Islet of Langerhans (tissue), 1 donor: Measurements from ENCODE around the gene MMP24OS.

ENCODE experiments used
- FAIRE-seq: peaks from one replicate; lab custom pipeline; 2011; peaks lifted over from hg19 to GRCh38; lab: Jason Lieb, UNC

MMP24OS gene

GRCh38 chr20:35305682-35306556, 28.0 kb upstream of the MMP24OS start:
- no peak for FAIRE-seq

GRCh38 chr20:35304956-35305355, 27.0 kb upstream of the MMP24OS start:
- no peak for FAIRE-seq

GRCh38 chr20:35303735-35304491, 26.0 kb upstream of the MMP24OS start:
- no peak for FAIRE-seq

- no peak for FAIRE-seq
These were observed 25.4 kb upstream of the MMP24OS start for GRCh38 chr20:35303382-35303734.

- no peak for FAIRE-seq
These were observed 24.8 kb upstream of the MMP24OS start for GRCh38 chr20:35302421-35303335.

- no peak for FAIRE-seq
These were observed 23.5 kb upstream of the MMP24OS start for GRCh38 chr20:35301426-35301825.

GRCh38 chr20:35300469-35301262, 22.7 kb upstream of the MMP24OS start:
- no peak for FAIRE-seq

- no peak for FAIRE-seq
These were observed 21.9 kb upstream of the MMP24OS start for GRCh38 chr20:35299780-35300179.

GRCh38 chr20:35298264-35298663, 20.3 kb upstream of the MMP24OS start:
- FAIRE-seq, result no peak

- no peak for FAIRE-seq
These were observed 19.8 kb upstream of the MMP24OS start for GRCh38 chr20:35297740-35298139.

GRCh38 chr20:35297155-35297554, 19.2 kb upstream of the MMP24OS start:
- no peak for FAIRE-seq

- no peak for FAIRE-seq
These were observed 18.2 kb upstream of the MMP24OS start for GRCh38 chr20:35296101-35296554.

GRCh38 chr20:35295674-35296073, 17.8 kb upstream of the MMP24OS start:
- FAIRE-seq, result no peak

GRCh38 chr20:35295058-35295457, 17.1 kb upstream of the MMP24OS start:
- FAIRE-seq, result no peak

GRCh38 chr20:35294293-35294685, 16.4 kb upstream of the MMP24OS start:
- FAIRE-seq, result no peak

GRCh38 chr20:35293303-35294292, 15.7 kb upstream of the MMP24OS start:
- FAIRE-seq, result no peak

- FAIRE-seq, result no peak
These were observed 14.8 kb upstream of the MMP24OS start for GRCh38 chr20:35292504-35293285.

GRCh38 chr20:35291654-35292503, 14.0 kb upstream of the MMP24OS start, which contains the start of gene FAM83C:
FAM83C (minus strand) TSS chr20:35292425; CDS start chr20:35292304, 121 bp downstream.
- FAIRE-seq, result no peak
